Activated naive CD8-positive, alpha-beta T cell treated with anti-CD3 and anti-CD28 coated beads, Interleukin-2, amount 10 ng/mL, durations not matched to agents 7 days and 5 days (primary cell): ENCODE data around the gene RTBDN. TPM values are rescaled to one million over a fixed set of nuclear protein-coding genes. Genes with fewer than 3 reads are reported as not detected.

Experiments used
- microRNA-seq: library from miRNA; unstranded; fragments of <30 nt; microRNA quantifications from one replicate; pipeline ENCODE4 v1.2.0, GENCODE V29; 2022
- total RNA-seq, 2 experiments: library from RNA; stranded (reverse); gene quantifications; one replicate each; pipeline ENCODE4 v1.2.3, GENCODE V29; 2021

Gene RTBDN
- total RNA-seq, 2 experiments from 2014 or later, result not detected

Small RNAs within 50 kb of the gene (microRNA-seq; reads per million reads assigned to microRNA genes)
- gene MIR5684 (not detected), gene MIR6794 (not detected)

Other genes with a start within 250 kb of the RTBDN start
- gene ZNF490, start 223.8 kb downstream of the RTBDN start, total RNA-seq, result 10 to 100 TPM; 14.9 to 17.4 TPM
- gene ZNF791, start 223.7 kb downstream of the RTBDN start, total RNA-seq, result 10 to 100 TPM; 37.1 to 42.7 TPM
- 100 to 1,000 TPM; 108 to 115 TPM for gene MAN2B1, start 167.8 kb downstream of the RTBDN start, total RNA-seq
- gene WDR83, start 167.8 kb downstream of the RTBDN start, total RNA-seq, result 10 to 100 TPM; 18.2 to 21.1 TPM
- 100 to 1,000 TPM; 148 to 149 TPM for gene DHPS, start 152.7 kb downstream of the RTBDN start, total RNA-seq
- not detected for gene GNG14, start 146.6 kb downstream of the RTBDN start, total RNA-seq
- 1 to 10 TPM; 4.9 to 5.3 TPM for gene FBXW9, start 137.9 kb downstream of the RTBDN start, total RNA-seq
- 10 to 100 TPM; 80.8 to 81.9 TPM for gene TNPO2, start 110.6 kb downstream of the RTBDN start, total RNA-seq
- 100 to 1,000 TPM; 213 to 214 TPM for gene TRIR, start 99.9 kb downstream of the RTBDN start, total RNA-seq
- gene GET3, start 97.1 kb downstream of the RTBDN start, total RNA-seq, result 10 to 100 TPM; 46.4 to 47.2 TPM
- not detected for gene BEST2, start 82.8 kb downstream of the RTBDN start, total RNA-seq
- gene HOOK2, start 59.0 kb downstream of the RTBDN start, total RNA-seq, result 10 to 100 TPM; 20.0 to 20.3 TPM
- gene JUNB, start 43.1 kb downstream of the RTBDN start, total RNA-seq, result 10 to 100 TPM; 82.7 to 84.6 TPM
- gene PRDX2, start 32.8 kb downstream of the RTBDN start, total RNA-seq, result 100 to 1,000 TPM; 170 to 181 TPM
- 10 to 100 TPM in 1 of 2 experiments, 1 to 10 TPM in 1; 5.8 to 10.8 TPM for gene THSD8, start 32.5 kb downstream of the RTBDN start, total RNA-seq
- 10 to 100 TPM; 46.2 to 47.8 TPM for gene RNASEH2A, start 28.0 kb downstream of the RTBDN start, total RNA-seq
- gene MAST1, start 3.9 kb upstream of the RTBDN start, total RNA-seq, result 1 to 10 TPM; 1.8 to 2.6 TPM
- gene DNASE2, start 46.9 kb upstream of the RTBDN start, total RNA-seq, result 10 to 100 TPM; 29.0 to 30.4 TPM
- gene KLF1, start 52.6 kb upstream of the RTBDN start, total RNA-seq, result under 1 TPM in 1 of 2 experiments, not detected in 1; 0.19 TPM
- 10 to 100 TPM; 39.7 to 43.4 TPM for gene GCDH, start 56.6 kb upstream of the RTBDN start, total RNA-seq
- gene SYCE2, start 84.7 kb upstream of the RTBDN start, total RNA-seq, result 1 to 10 TPM; 3.6 to 4.4 TPM
- gene FARSA, start 99.1 kb upstream of the RTBDN start, total RNA-seq, result 10 to 100 TPM; 69.2 to 73.3 TPM
- 100 to 1,000 TPM; 522 to 531 TPM for gene CALR, start 104.0 kb upstream of the RTBDN start, total RNA-seq
- 100 to 1,000 TPM; 128 to 141 TPM for gene RAD23A, start 111.3 kb upstream of the RTBDN start, total RNA-seq
- gene GADD45GIP1, start 122.6 kb upstream of the RTBDN start, total RNA-seq, result 10 to 100 TPM; 18.4 to 19.4 TPM
- not detected for gene DAND5, start 135.0 kb upstream of the RTBDN start, total RNA-seq
- 1 to 10 TPM; 1.5 to 2.5 TPM for gene NFIX, start 160.9 kb upstream of the RTBDN start, total RNA-seq